ENCODE measurements around the gene TBCCD1. TPM values are rescaled to one million over a fixed set of nuclear protein-coding genes. Genes with fewer than 3 reads are reported as not detected.
A peak's percentile ranks its signal among the peaks of the same experiment; 100 is the strongest.

The TBCCD1 gene
- total and polyA plus RNA-seq, 12 donors, result 3.3 to 21.0 (median 9.4) TPM

DNA sequence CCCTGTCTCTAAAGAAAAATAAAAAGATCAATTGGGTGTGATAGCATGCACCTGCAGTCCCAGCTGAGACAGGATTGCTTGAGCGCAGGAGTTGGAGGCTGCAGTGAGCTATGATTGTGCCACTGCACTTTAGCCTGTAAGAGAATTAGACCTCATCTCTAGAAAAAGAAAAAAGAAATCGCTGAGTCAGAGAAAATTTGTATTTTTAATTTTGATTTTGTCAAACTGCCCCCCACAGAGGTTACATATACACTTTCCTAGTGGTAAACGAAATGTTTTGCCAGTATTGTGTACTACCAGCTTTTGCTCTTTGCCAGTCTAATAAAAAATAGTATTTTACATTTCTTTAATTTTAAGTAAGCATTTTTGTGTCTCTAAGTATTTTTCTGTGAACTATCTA is 17.6 kb downstream of the TBCCD1 start:
- intact Hi-C loops (cut with DNase I), result no loop called here
- whole genome bisulfite sequencing, 4 donors, result 93 to 98% (median 94%) methylated on average over 3 of the region's 3 CpGs

DNA sequence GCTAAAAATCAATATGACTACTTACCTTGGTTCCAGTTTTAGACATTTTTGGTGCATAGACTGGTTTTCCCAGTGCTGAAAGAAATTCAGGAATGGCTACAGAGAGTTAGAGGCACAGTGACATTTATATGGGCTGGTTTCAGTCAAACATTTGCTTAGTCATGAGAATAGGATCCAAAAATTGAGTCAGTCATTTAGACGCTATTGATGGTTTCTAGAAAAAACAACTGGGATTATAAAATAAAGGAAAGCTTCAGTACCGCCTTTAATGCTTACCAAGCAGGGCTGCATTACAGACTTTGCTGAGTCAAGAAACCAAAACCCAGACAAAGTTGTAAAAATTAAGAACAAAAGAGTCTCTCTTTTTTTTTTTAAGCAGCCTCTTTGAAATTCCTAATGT is 22.9 kb downstream of the TBCCD1 start, which contains the start of gene CRYGS:
CRYGS (minus strand) TSS at position 100 of the 400 bp plus-strand sequence; CDS start at position 46, 54 bp downstream.
- Histone ChIP-seq H3K36me3 (replicated peaks in 1 of 2) (peaks cover 0 to 2% of the 10 kb centered on the region in 2 donors), H3K4me1 (replicated peaks in 1 of 2) (peaks cover 9 to 19% of the 10 kb centered on the region in 2 donors), H3K9me3 (replicated peaks in 1 of 3) (no peaks in the 10 kb centered on the region), H3K27ac (no peak within 1 kb of the TSS), H3K27me3 (no peaks in the 10 kb centered on the region), H3K4me3 (no peak within 1 kb of the TSS)
- intact Hi-C loops (cut with DNase I), result loop anchor here (5.0 kb wide), 2 partner anchors 282 to 562 kb away; no protein-coding TSS in a partner anchor
- 70 to 81% (median 76%) methylated on average over 2 of the region's 2 CpGs for WGBS, 4 donors
- no peak for DNase-seq
- TF ChIP-seq POLR2A (IDR thresholded peaks at IDR 0.05), result no peak
- TF ChIP-seq, protein P1, sequence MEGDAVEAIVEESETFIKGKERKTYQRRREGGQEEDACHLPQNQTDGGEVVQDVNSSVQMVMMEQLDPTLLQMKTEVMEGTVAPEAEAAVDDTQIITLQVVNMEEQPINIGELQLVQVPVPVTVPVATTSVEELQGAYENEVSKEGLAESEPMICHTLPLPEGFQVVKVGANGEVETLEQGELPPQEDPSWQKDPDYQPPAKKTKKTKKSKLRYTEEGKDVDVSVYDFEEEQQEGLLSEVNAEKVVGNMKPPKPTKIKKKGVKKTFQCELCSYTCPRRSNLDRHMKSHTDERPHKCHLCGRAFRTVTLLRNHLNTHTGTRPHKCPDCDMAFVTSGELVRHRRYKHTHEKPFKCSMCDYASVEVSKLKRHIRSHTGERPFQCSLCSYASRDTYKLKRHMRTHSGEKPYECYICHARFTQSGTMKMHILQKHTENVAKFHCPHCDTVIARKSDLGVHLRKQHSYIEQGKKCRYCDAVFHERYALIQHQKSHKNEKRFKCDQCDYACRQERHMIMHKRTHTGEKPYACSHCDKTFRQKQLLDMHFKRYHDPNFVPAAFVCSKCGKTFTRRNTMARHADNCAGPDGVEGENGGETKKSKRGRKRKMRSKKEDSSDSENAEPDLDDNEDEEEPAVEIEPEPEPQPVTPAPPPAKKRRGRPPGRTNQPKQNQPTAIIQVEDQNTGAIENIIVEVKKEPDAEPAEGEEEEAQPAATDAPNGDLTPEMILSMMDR (IDR thresholded peaks at IDR 0.05), result no peak

More for the DNA sequence above, 17.6 kb downstream of the TBCCD1 start:
- peaks cover 0 to 33% of the 10 kb centered on the region in 2 donors for H3K36me3 ChIP-seq (replicated peaks in 1 of 2)
- no peaks in the 10 kb centered on the region for H3K27me3 ChIP-seq
- H3K4me3 ChIP-seq, result no peak overlapping the region
- H3K27ac ChIP-seq, result no peak overlapping the region
- H3K9me3 ChIP-seq (replicated peaks in 1 of 3), result no peaks in the 10 kb centered on the region
- H3K4me1 ChIP-seq (replicated peaks in 1 of 2), result no peaks in the 10 kb centered on the region
- no peak for TF ChIP-seq POLR2A (IDR thresholded peaks at IDR 0.05)
- TF ChIP-seq, protein P1 (IDR thresholded peaks at IDR 0.05), result no peak
- no peak for DNase-seq

DNA sequence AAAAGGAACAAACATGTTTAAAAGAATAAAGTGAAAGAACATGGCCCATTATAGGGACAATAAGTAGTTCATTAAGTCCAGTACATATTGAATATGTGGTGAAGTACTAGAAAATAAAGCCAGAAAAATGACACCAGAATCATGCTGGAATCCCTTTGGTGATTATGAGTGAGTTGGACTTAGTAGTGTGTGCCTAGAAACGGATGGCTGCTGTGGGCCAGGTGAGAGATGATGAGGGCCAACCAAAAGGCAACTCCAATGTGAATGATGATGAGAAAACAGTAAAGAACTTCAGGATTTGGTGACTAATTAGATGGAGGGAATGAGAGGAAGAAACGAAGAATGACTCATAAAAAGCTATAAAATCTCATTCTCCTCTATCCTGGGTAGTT is 26.3 kb downstream of the TBCCD1 start:
- WGBS, 4 donors, result 19 to 38% (median 25%) methylated on average over 2 of the region's 2 CpGs
- no peaks in the 10 kb centered on the region for H3K9me3 ChIP-seq (replicated peaks in 1 of 3)
- peaks cover 9 to 34% of the 10 kb centered on the region in 2 donors for H3K4me1 ChIP-seq (replicated peaks in 1 of 2)
- no peak overlapping the region for H3K4me3 ChIP-seq
- intact Hi-C loops (cut with DNase I), result loop anchor here (5.0 kb wide), 2 partner anchors 279 to 559 kb away; no protein-coding TSS in a partner anchor
- no peaks in the 10 kb centered on the region for H3K27me3 ChIP-seq
- no peaks in the 10 kb centered on the region for H3K36me3 ChIP-seq (replicated peaks in 1 of 2)
- no peak overlapping the region for H3K27ac ChIP-seq
- TF ChIP-seq, protein P1 (IDR thresholded peaks at IDR 0.05), result peak in 1 of 6 experiments; percentile 4
- no peak for TF ChIP-seq POLR2A (IDR thresholded peaks at IDR 0.05)
- DNase-seq, result no peak

DNA sequence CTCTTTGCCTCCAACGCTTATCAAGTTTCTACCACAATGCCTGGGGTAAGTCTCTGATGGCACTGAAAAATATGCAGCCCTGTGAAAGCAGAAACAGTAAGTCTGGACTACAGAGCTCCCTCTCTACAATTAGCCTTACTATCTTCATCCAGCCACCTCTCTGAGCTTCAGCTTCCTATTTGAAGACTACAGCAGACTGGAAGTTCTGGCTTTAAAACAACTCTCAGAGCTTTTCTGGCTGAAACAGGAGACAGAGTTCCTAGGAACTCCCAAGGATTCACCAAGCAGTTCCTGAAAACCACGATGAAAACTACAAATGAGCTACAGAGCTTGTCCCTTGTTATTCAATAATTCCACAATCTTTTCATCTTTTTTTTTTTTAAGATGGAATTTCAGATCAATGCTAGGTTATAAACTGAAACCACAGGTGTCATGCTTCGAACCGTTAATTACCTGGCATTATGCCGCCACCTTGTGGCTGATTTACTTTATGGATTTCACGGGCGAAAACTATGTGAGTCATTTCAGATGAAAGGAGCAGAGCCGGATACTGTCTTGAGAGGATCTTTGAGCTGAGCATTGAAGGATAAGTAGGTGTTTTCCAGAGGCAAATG is 26.8 kb downstream of the TBCCD1 start:
- Histone ChIP-seq H3K27ac (no peak overlapping the region), H3K27me3 (no peaks in the 10 kb centered on the region), H3K4me3 (peak overlapping the region in 1 of 4 donors; percentile 14), H3K36me3 (replicated peaks in 1 of 2) (no peaks in the 10 kb centered on the region), H3K9me3 (replicated peaks in 1 of 3) (no peaks in the 10 kb centered on the region), H3K4me1 (replicated peaks in 1 of 2) (peaks cover 9 to 34% of the 10 kb centered on the region in 2 donors)
- DNase-seq, result peak; percentile 74 to 93 (median 80)
- intact Hi-C loops (cut with DNase I), result loop anchor here (5.0 kb wide), 2 partner anchors 278 to 558 kb away; no protein-coding TSS in a partner anchor
- TF ChIP-seq, protein P1 (IDR thresholded peaks at IDR 0.05), result peak; percentile 66 to 88 (median 82)
- no peak for TF ChIP-seq POLR2A (IDR thresholded peaks at IDR 0.05)
- 8 to 11% (median 10%) methylated on average over 8 of the region's 8 CpGs for WGBS, 4 donors
